RWPE2 (cell line): Measurements from ENCODE around the gene NPAT.

Experiments
- ATAC-seq: fragments of 200-7000 bp; cut with Tn5 transposase; 3 replicates; pipeline ENCODE4 v1.9.1; 2021; ENCODE audit warnings: low read depth
- DNase-seq: peaks from one replicate; pipeline ENCODE4 v3.0.0-alpha.2; 2020; ENCODE audit warnings: low spot score
- H3K27ac ChIP-seq: fragments of 450-650 bp; 2 replicates; pipeline ENCODE4 v1.5.1; 2017; ENCODE audit warnings: mild to moderate bottlenecking; ENCODE audit not compliant: poor library complexity, severe bottlenecking
- H3K27me3 ChIP-seq: fragments of 250-450 bp; sonication (Bioruptor Pico); 2 replicates; pipeline ENCODE4 v1.5.1; 2021; ENCODE audit warnings: mild to moderate bottlenecking, moderate library complexity; ENCODE audit not compliant: insufficient read depth, poor library complexity, severe bottlenecking
- H3K36me3 ChIP-seq: fragments of 250-450 bp; sonication (Bioruptor Pico); 2 replicates; pipeline ENCODE4 v1.5.1; 2020; ENCODE audit warnings: low read depth, mild to moderate bottlenecking, moderate library complexity
- H3K4me1 ChIP-seq: fragments of 250-450 bp; sonication (Bioruptor Pico); 2 replicates; pipeline ENCODE4 v1.5.1; 2021; ENCODE audit warnings: mild to moderate bottlenecking, moderate library complexity; ENCODE audit not compliant: insufficient read depth, poor library complexity, severe bottlenecking
- H3K4me3 ChIP-seq: fragments of 250-450 bp; sonication (Bioruptor Pico); 2 replicates; pipeline ENCODE4 v1.5.1; 2021; ENCODE audit warnings: mild to moderate bottlenecking, moderate library complexity; ENCODE audit not compliant: severe bottlenecking
- H3K9me3 ChIP-seq: fragments of 250-450 bp; sonication (Bioruptor Pico); 2 replicates; pipeline ENCODE4 v1.5.1; 2021; ENCODE audit warnings: mild to moderate bottlenecking, moderate library complexity; ENCODE audit not compliant: severe bottlenecking
- CTCF ChIP-seq: fragments of 450-650 bp; IDR thresholded peaks from one replicate; pipeline ENCODE4 v1.5.1; 2017; ENCODE audit warnings: mild to moderate bottlenecking, moderate library complexity; ENCODE audit not compliant: poor library complexity, severe bottlenecking

The NPAT gene

GRCh38 chr11:108148556-108148955 lies 73.9 kb downstream of the NPAT start:
- Histone ChIP-seq H3K27ac (no peak overlapping the region), H3K4me1 (no peaks in the 10 kb centered on the region), H3K9me3 (no peaks in the 10 kb centered on the region), H3K36me3 (peaks cover 90% of the 10 kb centered on the region), H3K4me3 (no peak overlapping the region), H3K27me3 (no peaks in the 10 kb centered on the region)
- no peak for TF ChIP-seq CTCF
- no peak for DNase-seq
- ATAC-seq, result no peak

- H3K9me3 ChIP-seq, result no peaks in the 10 kb centered on the region
- H3K27ac ChIP-seq, result no peak overlapping the region
- ATAC-seq (no peak), DNase-seq (no peak)
- no peak for TF ChIP-seq CTCF
- H3K36me3 ChIP-seq, result peaks cover 89% of the 10 kb centered on the region
- H3K4me3 ChIP-seq, result no peak overlapping the region
- no peaks in the 10 kb centered on the region for H3K4me1 ChIP-seq
- no peaks in the 10 kb centered on the region for H3K27me3 ChIP-seq
Measured at GRCh38 chr11:108147150-108147549, 75.3 kb downstream of the NPAT start.

GRCh38 chr11:108144615-108145014 lies 77.8 kb downstream of the NPAT start:
- Histone ChIP-seq H3K4me3 (no peak overlapping the region), H3K4me1 (no peaks in the 10 kb centered on the region), H3K27me3 (no peaks in the 10 kb centered on the region), H3K27ac (no peak overlapping the region), H3K9me3 (no peaks in the 10 kb centered on the region), H3K36me3 (peaks cover 90% of the 10 kb centered on the region)
- DNase-seq (no peak), ATAC-seq (no peak)
- no peak for TF ChIP-seq CTCF

- Histone ChIP-seq H3K27me3 (no peaks in the 10 kb centered on the region), H3K9me3 (no peaks in the 10 kb centered on the region), H3K27ac (no peak overlapping the region), H3K4me1 (no peaks in the 10 kb centered on the region), H3K4me3 (no peak overlapping the region), H3K36me3 (peaks cover 82% of the 10 kb centered on the region)
- no peak for DNase-seq
- no peak for TF ChIP-seq CTCF
- no peak for ATAC-seq
Measured at GRCh38 chr11:108142304-108142703, 80.1 kb downstream of the NPAT start.

GRCh38 chr11:108137212-108137611 lies 85.2 kb downstream of the NPAT start:
- Histone ChIP-seq H3K9me3 (no peaks in the 10 kb centered on the region), H3K27ac (no peak overlapping the region), H3K27me3 (no peaks in the 10 kb centered on the region), H3K36me3 (peaks cover 59% of the 10 kb centered on the region), H3K4me1 (no peaks in the 10 kb centered on the region), H3K4me3 (no peak overlapping the region)
- DNase-seq (no peak), ATAC-seq (no peak)
- TF ChIP-seq CTCF, result no peak
